GM21528 (cell line): ENCODE data around the gene PTPN13.

Experiments
- ATAC-seq: cut with Tn5 transposase; IDR thresholded peaks from one replicate; pipeline ENCODE4 v1.9.1; 2021; ENCODE audit warnings: mild to moderate bottlenecking, moderate library complexity; ENCODE audit not compliant: unreplicated experiment, low FRiP score

The PTPN13 gene

GRCh38 chr4:86586626-86587380 lies 7.3 kb upstream of the PTPN13 start:
- ATAC-seq = no peak

- no peak for ATAC-seq
Measured at GRCh38 chr4:86587381-86588140, 6.6 kb upstream of the PTPN13 start.

- ATAC-seq = no peak
Measured at GRCh38 chr4:86592553-86593249, 1.4 kb upstream of the PTPN13 start.

- peak; percentile 10 for ATAC-seq
Measured at GRCh38 chr4:86594559-86595425, 677 bp downstream of the PTPN13 start.

GRCh38 chr4:86595426-86595805 lies 1.3 kb downstream of the PTPN13 start:
- no peak for ATAC-seq

- ATAC-seq = no peak
Measured at GRCh38 chr4:86596807-86597206, 2.7 kb downstream of the PTPN13 start.

GRCh38 chr4:86600007-86600653 lies 6.0 kb downstream of the PTPN13 start:
- ATAC-seq = no peak

GRCh38 chr4:86603311-86603885 lies 9.3 kb downstream of the PTPN13 start:
- ATAC-seq = no peak

- ATAC-seq = no peak
Measured at GRCh38 chr4:86606809-86607208, 12.7 kb downstream of the PTPN13 start.

- no peak for ATAC-seq
Measured at GRCh38 chr4:86608757-86609375, 14.8 kb downstream of the PTPN13 start.

- ATAC-seq = no peak
Measured at GRCh38 chr4:86611757-86612156, 17.6 kb downstream of the PTPN13 start.

- no peak for ATAC-seq
Measured at GRCh38 chr4:86613734-86614133, 19.6 kb downstream of the PTPN13 start.

GRCh38 chr4:86614865-86615264 lies 20.8 kb downstream of the PTPN13 start:
- ATAC-seq = no peak

GRCh38 chr4:86615501-86615900 lies 21.4 kb downstream of the PTPN13 start:
- ATAC-seq = no peak

GRCh38 chr4:86619656-86620055 lies 25.5 kb downstream of the PTPN13 start:
- ATAC-seq = no peak

- no peak for ATAC-seq
Measured at GRCh38 chr4:86621435-86621834, 27.3 kb downstream of the PTPN13 start.

GRCh38 chr4:86626066-86626465 lies 32.0 kb downstream of the PTPN13 start:
- no peak for ATAC-seq

GRCh38 chr4:86627462-86628135 lies 33.5 kb downstream of the PTPN13 start:
- ATAC-seq = no peak

GRCh38 chr4:86630629-86631028 lies 36.5 kb downstream of the PTPN13 start:
- no peak for ATAC-seq
